ENCODE data around the gene FGD3. TPM values are rescaled to one million over a fixed set of nuclear protein-coding genes. Genes with fewer than 3 reads are reported as not detected.
A peak's percentile ranks its signal among the peaks of the same experiment; 100 is the strongest.

FGD3 gene
- total and polyA plus RNA-seq, 9 of the 15 experiments (the other 6 are each of a cell fraction or from before 2014, with no cell fraction given) = 0.07 to 1.3 (median 0.29) TPM

- no peak overlapping the region; the same call in 1 of the 2 replicates for H3K4me2 ChIP-seq (ENCODE audit: insufficient read depth, low read length)
- ChIA-PET CTCF (ENCODE audit: low intra/inter-chr PET ratio) (no interaction called here), POLR2A (interaction anchor here (0.6 kb wide), 1 partner anchor 27 kb away, joined by 3 read pairs; no protein-coding TSS in a partner anchor)
- H3K79me2 ChIP-seq (ENCODE audit: control insufficient read depth, insufficient read depth, low read length) = peaks cover 28% of the 10 kb centered on the region
- peak in 3 of 4 experiments; percentile 24 to 29 (median 26) for DNase-seq (ENCODE audit: extremely low read depth in 1 of 4, low spot score in 3 of 4)
- FAIRE-seq = no peak
- no peak for ATAC-seq
- BruUV-seq (replicated peaks) = no TSS peak
- TF ChIP-seq MAX (CRISPR knock-in tag; IDR thresholded peaks at IDR 0.05) = peak; percentile 66
- TF ChIP-seq RBFOX2 (IDR thresholded peaks at IDR 0.05; ENCODE audit: low read depth, low read length) = peak; percentile 17; the same call in 1 of the 2 replicates
- TF ChIP-seq ZBTB33 (CRISPR knock-in tag; IDR thresholded peaks at IDR 0.05) = peak; percentile 84; the same call in 1 of the 2 replicates
- no peak for TF ChIP-seq SMAD2 (IDR thresholded peaks at IDR 0.05; ENCODE audit: low read depth, low read length)
- TF ChIP-seq CTCF (IDR thresholded peaks at IDR 0.05 in 2 of 3, conservative IDR thresholded peaks at IDR 0.05 in 1 of 3; ENCODE audit: insufficient read depth in 2 of 3, low read depth in 1 of 3, low read length in 3 of 3) = peak; percentile 17 to 30 (median 25); a peak in 1 of 6 replicates
- no peak for TF ChIP-seq MCM3 (IDR thresholded peaks at IDR 0.05)
- TF ChIP-seq CTBP1 (IDR thresholded peaks at IDR 0.05; ENCODE audit: borderline replicate concordance) = 0 out of 2 replicates have a peak, but pooled peaks have one; percentile 21
- intact Hi-C loops (cut with micrococcal nuclease) (loop anchor here (5.0 kb wide), 1 partner anchor 35 kb away; the partner anchor contains the start of gene CARD19), in situ Hi-C loops (cut with MboI) (no loop called here)
- H3K4me1 ChIP-seq (replicated peaks in 1 of 2; ENCODE audit: control insufficient read depth in 2 of 2, insufficient read depth in 2 of 2, low read length in 2 of 2) = peaks cover 47 to 68% of the 10 kb centered on the region in 2 experiments
- no peak overlapping the region for H2AFZ ChIP-seq (ENCODE audit: low read depth, low read length)
- no peaks in the 10 kb centered on the region for H3K9me1 ChIP-seq (ENCODE audit: control insufficient read depth, insufficient read depth, low read length)
- H3K27ac ChIP-seq (ENCODE audit: extremely low read depth, low read depth, low read length) = no peak overlapping the region
- WGBS (ENCODE audit: insufficient coverage, low coverage, missing lambda C conversion rate) = 62% methylated on average over 18 of the region's 19 CpGs
- no peak overlapping the region for H3K4me3 ChIP-seq
- no peaks in the 10 kb centered on the region for H3K27me3 ChIP-seq (ENCODE audit: control insufficient read depth in 2 of 2, insufficient read depth in 2 of 2, low read length in 2 of 2)
- no peaks in the 10 kb centered on the region for H3K9me3 ChIP-seq (replicated peaks; ENCODE audit: control insufficient read depth, insufficient read depth, low read depth, low read length)
- H4K20me1 ChIP-seq (replicated peaks; ENCODE audit: control insufficient read depth, insufficient read depth, low read length) = no peaks in the 10 kb centered on the region
- H3K9ac ChIP-seq (ENCODE audit: insufficient read depth in 1 of 2, low read depth in 2 of 2, low read length in 2 of 2) = peak overlapping the region in 1 of 2 experiments; percentile 67; a peak in 2 of 4 replicates
- H3K36me3 ChIP-seq (ENCODE audit: control insufficient read depth, insufficient read depth, low read length) = no peaks in the 10 kb centered on the region; the same call in 2 of the 3 replicates
Measured at GRCh38 chr9:93061791-93062763, 114.8 kb downstream of the FGD3 start.

All from K562 (cell line).